ENCODE measurements around the gene EXT2.

EXT2 gene

GRCh38 chr11:44165432-44165831 is 70.0 kb downstream of the EXT2 start:
- no peak overlapping the region for H3K4me3 ChIP-seq (replicated peaks; ENCODE audit: insufficient read depth, low read length)
- no peak for DNase-seq (ENCODE audit: low read depth in 1 of 2, low spot score in 1 of 2)
- TF ChIP-seq, protein P1, sequence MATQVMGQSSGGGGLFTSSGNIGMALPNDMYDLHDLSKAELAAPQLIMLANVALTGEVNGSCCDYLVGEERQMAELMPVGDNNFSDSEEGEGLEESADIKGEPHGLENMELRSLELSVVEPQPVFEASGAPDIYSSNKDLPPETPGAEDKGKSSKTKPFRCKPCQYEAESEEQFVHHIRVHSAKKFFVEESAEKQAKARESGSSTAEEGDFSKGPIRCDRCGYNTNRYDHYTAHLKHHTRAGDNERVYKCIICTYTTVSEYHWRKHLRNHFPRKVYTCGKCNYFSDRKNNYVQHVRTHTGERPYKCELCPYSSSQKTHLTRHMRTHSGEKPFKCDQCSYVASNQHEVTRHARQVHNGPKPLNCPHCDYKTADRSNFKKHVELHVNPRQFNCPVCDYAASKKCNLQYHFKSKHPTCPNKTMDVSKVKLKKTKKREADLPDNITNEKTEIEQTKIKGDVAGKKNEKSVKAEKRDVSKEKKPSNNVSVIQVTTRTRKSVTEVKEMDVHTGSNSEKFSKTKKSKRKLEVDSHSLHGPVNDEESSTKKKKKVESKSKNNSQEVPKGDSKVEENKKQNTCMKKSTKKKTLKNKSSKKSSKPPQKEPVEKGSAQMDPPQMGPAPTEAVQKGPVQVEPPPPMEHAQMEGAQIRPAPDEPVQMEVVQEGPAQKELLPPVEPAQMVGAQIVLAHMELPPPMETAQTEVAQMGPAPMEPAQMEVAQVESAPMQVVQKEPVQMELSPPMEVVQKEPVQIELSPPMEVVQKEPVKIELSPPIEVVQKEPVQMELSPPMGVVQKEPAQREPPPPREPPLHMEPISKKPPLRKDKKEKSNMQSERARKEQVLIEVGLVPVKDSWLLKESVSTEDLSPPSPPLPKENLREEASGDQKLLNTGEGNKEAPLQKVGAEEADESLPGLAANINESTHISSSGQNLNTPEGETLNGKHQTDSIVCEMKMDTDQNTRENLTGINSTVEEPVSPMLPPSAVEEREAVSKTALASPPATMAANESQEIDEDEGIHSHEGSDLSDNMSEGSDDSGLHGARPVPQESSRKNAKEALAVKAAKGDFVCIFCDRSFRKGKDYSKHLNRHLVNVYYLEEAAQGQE (IDR thresholded peaks at IDR 0.05; ENCODE audit: insufficient replicate concordance, low read depth) = no peak
- no peak for TF ChIP-seq POLR2AphosphoS5 (IDR thresholded peaks at IDR 0.05; ENCODE audit: low read depth)
- TF ChIP-seq GABPA (IDR thresholded peaks at IDR 0.05; ENCODE audit: low read depth) = no peak
- no peak for TF ChIP-seq SPI1 (IDR thresholded peaks at IDR 0.05; ENCODE audit: borderline replicate concordance, low read depth)
- no peak for TF ChIP-seq CTCF (IDR thresholded peaks at IDR 0.05; ENCODE audit: insufficient read depth, low read length)
- H3K27ac ChIP-seq (replicated peaks) = no peak overlapping the region
- H3K27me3 ChIP-seq (ENCODE audit: insufficient read depth, poor library complexity, severe bottlenecking) = no peaks in the 10 kb centered on the region

GRCh38 chr11:44167046-44167445 is 71.6 kb downstream of the EXT2 start:
- no peak overlapping the region for H3K27ac ChIP-seq (replicated peaks)
- H3K4me3 ChIP-seq (replicated peaks; ENCODE audit: insufficient read depth, low read length) = no peak overlapping the region
- H3K27me3 ChIP-seq (ENCODE audit: insufficient read depth, poor library complexity, severe bottlenecking) = no peaks in the 10 kb centered on the region

GRCh38 chr11:44171518-44171917 is 76.0 kb downstream of the EXT2 start:
- H3K4me3 ChIP-seq (replicated peaks; ENCODE audit: insufficient read depth, low read length) = no peak overlapping the region
- no peaks in the 10 kb centered on the region for H3K27me3 ChIP-seq (ENCODE audit: insufficient read depth, poor library complexity, severe bottlenecking)
- DNase-seq (ENCODE audit: low read depth in 1 of 2, low spot score in 1 of 2) = no peak
- TF ChIP-seq, protein P1 (IDR thresholded peaks at IDR 0.05; ENCODE audit: insufficient replicate concordance, low read depth) = no peak
- no peak for TF ChIP-seq CTCF (IDR thresholded peaks at IDR 0.05; ENCODE audit: insufficient read depth, low read length)
- no peak for TF ChIP-seq POLR2AphosphoS5 (IDR thresholded peaks at IDR 0.05; ENCODE audit: low read depth)
- TF ChIP-seq GABPA (IDR thresholded peaks at IDR 0.05; ENCODE audit: low read depth) = no peak
- no peak for TF ChIP-seq SPI1 (IDR thresholded peaks at IDR 0.05; ENCODE audit: borderline replicate concordance, low read depth)
- no peak overlapping the region for H3K27ac ChIP-seq (replicated peaks)

More at GRCh38 chr11:44167046-44167445, 71.6 kb downstream of the EXT2 start:
- TF ChIP-seq POLR2AphosphoS5 (IDR thresholded peaks at IDR 0.05; ENCODE audit: low read depth) (no peak), CTCF (IDR thresholded peaks at IDR 0.05; ENCODE audit: insufficient read depth, low read length) (no peak), GABPA (IDR thresholded peaks at IDR 0.05; ENCODE audit: low read depth) (no peak), SPI1 (IDR thresholded peaks at IDR 0.05; ENCODE audit: borderline replicate concordance, low read depth) (no peak)
- TF ChIP-seq, protein P1 (IDR thresholded peaks at IDR 0.05; ENCODE audit: insufficient replicate concordance, low read depth) = no peak
- DNase-seq (ENCODE audit: low read depth in 1 of 2, low spot score in 1 of 2) = no peak

Measured in HL-60 (cell line).